ENCODE data around the gene MMS22L. TPM values are rescaled to one million over a fixed set of nuclear protein-coding genes. Genes with fewer than 3 reads are reported as not detected.

MMS22L gene
- total RNA-seq, 2 experiments from 2014 or later, result 43.4 to 46.3 TPM

DNA sequence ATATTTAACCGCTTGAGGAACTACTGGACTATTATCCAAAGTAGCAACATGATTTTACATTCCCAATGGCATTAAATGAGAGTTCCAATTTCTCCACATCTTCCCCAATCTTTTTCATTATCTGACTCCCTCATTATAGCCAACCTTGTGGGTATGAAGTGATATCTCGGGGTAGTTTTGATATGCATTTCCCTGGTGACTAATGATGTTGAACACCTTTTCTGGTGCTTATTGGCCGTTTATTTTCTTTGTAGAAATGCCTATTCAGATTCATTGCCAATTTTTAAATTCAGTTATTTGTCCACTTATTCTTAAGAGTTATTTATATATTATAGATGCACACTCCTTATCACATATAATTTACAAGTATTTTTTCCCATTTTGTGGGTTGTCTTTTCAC is 129.0 kb downstream of the MMS22L start:
- no peaks in the 10 kb centered on the region for H3K4me1 Mint-ChIP-seq
- H3K27ac Mint-ChIP-seq, result no peak overlapping the region
- H3K9me3 Mint-ChIP-seq (ENCODE audit: low read depth), result peaks cover 4% of the 10 kb centered on the region
- CTCF ChIA-PET, result no interaction called here
- H3K27me3 Mint-ChIP-seq, result no peaks in the 10 kb centered on the region
- H3K36me3 Mint-ChIP-seq, result peaks cover 56% of the 10 kb centered on the region
- ATAC-seq (no peak), DNase-seq (no peak)
- no peak overlapping the region for H3K4me3 Mint-ChIP-seq

DNA sequence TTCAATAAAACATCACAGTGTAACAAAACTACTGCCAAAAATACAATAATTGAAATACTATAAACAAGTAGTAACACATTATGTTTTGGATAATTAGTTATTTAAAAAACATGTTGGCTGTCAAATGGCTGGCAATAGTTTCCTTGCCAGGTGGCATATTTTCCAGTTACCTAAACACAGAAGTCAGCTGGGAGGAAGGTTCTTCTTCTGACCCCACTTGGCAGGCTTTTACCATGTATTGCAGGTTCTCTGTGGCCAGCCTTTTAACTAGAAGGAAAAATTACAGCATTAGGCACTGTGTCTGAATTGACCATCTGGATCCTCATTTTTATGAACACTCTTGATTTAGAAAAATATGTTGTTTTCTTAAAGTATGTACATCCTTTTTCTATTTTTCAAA is 131.4 kb downstream of the MMS22L start:
- Mint-ChIP-seq H3K4me3 (no peak overlapping the region), H3K4me1 (no peaks in the 10 kb centered on the region), H3K27ac (no peak overlapping the region), H3K9me3 (ENCODE audit: low read depth) (no peaks in the 10 kb centered on the region), H3K36me3 (peaks cover 42% of the 10 kb centered on the region), H3K27me3 (no peaks in the 10 kb centered on the region)
- DNase-seq (no peak), ATAC-seq (no peak)
- CTCF ChIA-PET, result no interaction called here

DNA sequence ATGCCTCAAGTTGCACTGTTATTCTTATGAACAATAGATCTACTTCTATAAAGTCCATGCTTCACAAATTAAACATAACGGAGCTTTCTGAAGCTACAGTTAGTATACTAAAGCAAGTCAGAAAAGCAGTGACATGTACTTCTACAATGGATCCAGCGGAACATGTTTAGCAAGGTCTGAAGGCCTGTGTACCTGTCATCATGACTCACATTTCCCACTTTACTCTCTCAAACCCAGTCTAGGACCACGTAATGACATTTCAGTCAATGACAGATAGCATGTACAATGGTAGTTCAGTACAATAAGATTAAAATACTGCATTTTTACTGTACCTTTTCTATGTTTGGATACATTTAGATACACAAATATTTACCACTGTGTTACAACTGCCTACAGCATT is 132.1 kb downstream of the MMS22L start:
- Mint-ChIP-seq H3K4me1 (no peaks in the 10 kb centered on the region), H3K4me3 (no peak overlapping the region), H3K9me3 (ENCODE audit: low read depth) (no peaks in the 10 kb centered on the region), H3K27me3 (no peaks in the 10 kb centered on the region), H3K36me3 (peaks cover 37% of the 10 kb centered on the region), H3K27ac (no peak overlapping the region)
- ATAC-seq (no peak), DNase-seq (no peak)
- CTCF ChIA-PET, result no interaction called here

DNA sequence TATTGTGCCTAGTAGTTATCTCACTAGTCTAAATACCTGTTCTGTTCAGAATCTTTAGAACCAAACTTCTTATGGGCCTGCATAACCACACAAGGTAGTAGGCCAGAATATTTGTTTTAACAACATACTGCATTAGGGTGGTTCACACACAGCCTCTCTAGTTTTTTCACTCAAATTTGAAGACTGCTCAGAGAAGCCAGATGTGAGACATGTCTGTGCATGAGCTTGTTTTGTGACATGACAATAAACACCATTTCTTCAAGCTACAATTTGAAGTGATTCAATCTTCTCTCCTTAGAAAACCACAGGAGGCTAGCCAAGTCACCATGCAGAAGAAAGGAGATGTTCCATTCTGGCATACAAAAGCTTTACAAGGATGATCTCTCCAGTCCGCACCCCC is 135.6 kb downstream of the MMS22L start:
- H3K4me1 Mint-ChIP-seq, result no peaks in the 10 kb centered on the region
- H3K4me3 Mint-ChIP-seq, result no peak overlapping the region
- ATAC-seq (no peak), DNase-seq (no peak)
- H3K27ac Mint-ChIP-seq, result no peak overlapping the region
- no peaks in the 10 kb centered on the region for H3K27me3 Mint-ChIP-seq
- H3K9me3 Mint-ChIP-seq (ENCODE audit: low read depth), result no peaks in the 10 kb centered on the region
- CTCF ChIA-PET, result no interaction called here
- H3K36me3 Mint-ChIP-seq, result peaks cover 45% of the 10 kb centered on the region

DNA sequence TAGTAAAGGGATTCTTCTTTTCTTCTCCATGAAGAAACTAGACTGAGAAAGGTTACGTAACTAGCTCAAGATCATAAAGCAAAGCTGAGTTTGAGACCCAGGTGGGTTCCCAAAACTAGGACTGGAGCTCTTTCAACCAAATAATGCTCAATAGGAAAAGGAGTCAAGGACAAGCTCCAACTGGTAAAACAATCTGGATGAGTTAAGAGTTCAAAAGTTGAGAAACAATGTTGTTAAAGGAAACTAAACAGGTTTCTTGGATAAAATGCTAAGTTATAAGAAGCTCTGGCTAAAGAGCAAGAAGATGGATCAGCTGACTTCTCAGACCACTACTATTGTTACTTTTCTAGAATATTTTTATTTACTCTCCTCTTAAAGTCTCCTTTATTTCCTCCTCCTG is 137.3 kb downstream of the MMS22L start:
- no peaks in the 10 kb centered on the region for H3K27me3 Mint-ChIP-seq
- H3K27ac Mint-ChIP-seq, result no peak overlapping the region
- CTCF ChIA-PET, result no interaction called here
- peaks cover 38% of the 10 kb centered on the region for H3K36me3 Mint-ChIP-seq
- ATAC-seq (no peak), DNase-seq (no peak)
- peaks cover 3% of the 10 kb centered on the region for H3K4me1 Mint-ChIP-seq
- H3K4me3 Mint-ChIP-seq, result no peak overlapping the region
- no peaks in the 10 kb centered on the region for H3K9me3 Mint-ChIP-seq (ENCODE audit: low read depth)

DNA sequence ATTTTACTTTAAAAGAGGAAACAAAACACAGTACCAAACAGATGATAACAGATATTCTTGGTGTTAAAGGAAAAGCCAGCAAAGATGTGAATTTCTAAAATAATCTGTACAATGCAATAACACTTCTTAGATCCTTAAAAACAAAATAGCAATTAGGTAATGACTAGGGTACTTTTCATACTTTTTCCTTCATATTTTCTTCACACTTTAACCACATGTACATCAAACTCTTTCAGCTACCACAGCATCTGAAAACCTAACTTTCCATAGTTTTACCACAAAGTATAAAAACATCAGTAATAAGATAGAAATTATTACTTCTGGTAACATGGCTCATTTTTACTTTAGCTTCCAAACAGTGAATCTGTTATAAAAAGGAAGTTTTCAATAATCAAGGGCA is 141.3 kb downstream of the MMS22L start:
- ATAC-seq (no peak), DNase-seq (no peak)
- Mint-ChIP-seq H3K4me1 (peaks cover 3% of the 10 kb centered on the region), H3K36me3 (peaks cover 21% of the 10 kb centered on the region), H3K27ac (no peak overlapping the region), H3K27me3 (no peaks in the 10 kb centered on the region), H3K9me3 (ENCODE audit: low read depth) (no peaks in the 10 kb centered on the region), H3K4me3 (no peak overlapping the region)
- CTCF ChIA-PET, result no interaction called here

DNA sequence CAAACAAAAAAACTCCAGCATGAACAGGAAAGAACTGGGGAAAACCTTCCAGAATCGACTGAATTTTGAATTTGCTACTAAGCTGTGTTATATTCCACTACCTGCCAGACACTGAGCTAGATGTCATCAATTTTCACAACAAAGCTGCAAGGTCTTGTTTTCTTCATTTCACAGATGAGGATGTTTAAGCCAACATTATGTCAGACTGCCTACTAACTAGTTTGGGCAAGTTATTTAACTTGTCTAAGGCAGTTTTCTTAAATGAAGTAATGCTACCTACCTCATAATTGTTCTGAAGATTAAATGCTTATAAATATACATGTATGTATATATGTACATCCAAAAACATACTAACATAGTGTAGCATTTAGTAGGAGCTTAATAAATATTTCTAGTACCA is 144.4 kb downstream of the MMS22L start:
- no peak overlapping the region for H3K4me3 Mint-ChIP-seq
- CTCF ChIA-PET, result no interaction called here
- no peaks in the 10 kb centered on the region for H3K9me3 Mint-ChIP-seq (ENCODE audit: low read depth)
- H3K36me3 Mint-ChIP-seq, result peaks cover 7% of the 10 kb centered on the region
- no peak overlapping the region for H3K27ac Mint-ChIP-seq
- DNase-seq (no peak), ATAC-seq (no peak)
- peaks cover 3% of the 10 kb centered on the region for H3K4me1 Mint-ChIP-seq
- no peaks in the 10 kb centered on the region for H3K27me3 Mint-ChIP-seq

DNA sequence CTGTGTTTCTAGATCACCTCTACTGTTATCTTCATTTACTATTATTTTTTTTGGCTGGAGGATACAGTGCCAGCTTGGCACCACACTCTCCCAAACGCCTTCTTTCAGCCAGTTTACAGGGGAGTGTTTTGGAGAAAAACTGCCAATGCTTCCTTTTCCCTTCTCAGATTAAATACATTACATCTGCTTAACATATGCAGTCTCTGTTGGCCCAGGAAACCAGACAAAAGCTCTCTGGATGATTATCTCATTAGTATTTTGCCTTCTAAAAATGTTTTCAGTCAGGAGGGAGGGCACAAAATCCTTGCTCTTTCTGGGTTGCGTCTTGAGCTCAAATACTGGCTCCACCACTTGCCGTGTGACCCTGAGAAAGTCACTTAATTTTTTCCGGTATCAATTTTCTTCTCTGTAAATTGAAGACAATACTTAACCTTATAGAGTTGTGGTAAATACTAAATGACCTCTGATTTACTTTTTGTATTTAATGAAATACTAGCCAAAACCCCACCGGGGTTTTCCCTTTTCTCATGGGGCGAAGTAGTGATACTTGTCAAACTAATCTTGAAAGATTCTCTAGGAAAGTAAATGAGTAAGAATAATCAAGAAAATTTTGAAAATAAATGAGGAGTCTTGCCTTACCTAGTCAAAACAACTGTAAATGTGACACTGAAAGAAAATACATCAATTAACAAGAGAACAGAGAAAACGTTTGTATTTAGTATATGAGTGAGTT is 146.2 kb downstream of the MMS22L start:
- ATAC-seq, result no peak
- peaks cover 2% of the 10 kb centered on the region for H3K4me1 Mint-ChIP-seq
- H3K27ac Mint-ChIP-seq, result no peak overlapping the region
- H3K4me3 Mint-ChIP-seq, result no peak overlapping the region
- CTCF ChIA-PET, result no interaction called here
- DNase-seq, result no peak
- H3K36me3 Mint-ChIP-seq, result peaks cover 2% of the 10 kb centered on the region
- H3K9me3 Mint-ChIP-seq (ENCODE audit: low read depth), result no peaks in the 10 kb centered on the region
- H3K27me3 Mint-ChIP-seq, result no peaks in the 10 kb centered on the region

DNA sequence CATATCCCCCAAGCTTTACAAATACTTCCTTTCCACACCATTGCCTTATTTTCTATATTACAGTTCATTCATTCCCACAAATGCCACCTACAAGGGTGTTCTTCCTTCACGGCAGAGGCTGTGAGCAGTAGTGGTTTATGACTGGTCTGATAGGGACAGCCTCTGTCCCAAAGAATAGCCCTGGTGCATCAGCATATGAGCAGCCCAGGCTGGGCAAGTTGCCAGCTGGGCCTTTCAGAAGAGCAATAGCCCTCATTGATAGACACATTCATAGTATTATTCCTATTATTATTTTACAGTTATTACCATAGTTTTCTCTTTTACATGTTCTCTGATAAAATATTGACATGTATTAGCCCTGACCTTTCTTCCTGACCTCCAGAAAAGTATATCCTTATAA is 149.9 kb downstream of the MMS22L start:
- ATAC-seq (no peak), DNase-seq (no peak)
- Mint-ChIP-seq H3K36me3 (no peaks in the 10 kb centered on the region), H3K4me1 (no peaks in the 10 kb centered on the region), H3K9me3 (ENCODE audit: low read depth) (no peaks in the 10 kb centered on the region), H3K27me3 (no peaks in the 10 kb centered on the region), H3K4me3 (no peak overlapping the region), H3K27ac (no peak overlapping the region)
- CTCF ChIA-PET, result no interaction called here

DNA sequence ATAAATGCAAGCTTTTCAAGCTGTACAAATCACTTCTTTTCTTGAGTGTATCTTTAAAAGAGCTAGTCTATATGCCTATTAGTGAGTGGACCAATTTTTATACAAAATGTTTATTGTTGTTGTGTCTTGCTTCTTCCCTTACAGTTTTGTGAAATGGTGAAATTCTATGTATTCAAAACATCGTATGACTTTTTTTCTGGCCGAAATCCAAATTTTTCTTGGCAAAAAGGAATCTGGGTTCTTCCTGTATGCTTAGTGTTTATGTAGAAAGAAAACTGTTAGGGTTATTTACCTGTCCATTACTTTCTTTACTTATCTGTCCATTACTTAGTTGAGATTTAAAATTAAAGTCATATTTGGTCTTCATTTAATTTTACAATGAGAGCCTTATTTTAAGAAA is 153.9 kb downstream of the MMS22L start:
- ATAC-seq, result no peak
- CTCF ChIA-PET, result no interaction called here
- Mint-ChIP-seq H3K4me1 (no peaks in the 10 kb centered on the region), H3K4me3 (no peak overlapping the region), H3K36me3 (no peaks in the 10 kb centered on the region), H3K27me3 (no peaks in the 10 kb centered on the region), H3K27ac (no peak overlapping the region), H3K9me3 (ENCODE audit: low read depth) (no peaks in the 10 kb centered on the region)
- DNase-seq, result no peak

DNA sequence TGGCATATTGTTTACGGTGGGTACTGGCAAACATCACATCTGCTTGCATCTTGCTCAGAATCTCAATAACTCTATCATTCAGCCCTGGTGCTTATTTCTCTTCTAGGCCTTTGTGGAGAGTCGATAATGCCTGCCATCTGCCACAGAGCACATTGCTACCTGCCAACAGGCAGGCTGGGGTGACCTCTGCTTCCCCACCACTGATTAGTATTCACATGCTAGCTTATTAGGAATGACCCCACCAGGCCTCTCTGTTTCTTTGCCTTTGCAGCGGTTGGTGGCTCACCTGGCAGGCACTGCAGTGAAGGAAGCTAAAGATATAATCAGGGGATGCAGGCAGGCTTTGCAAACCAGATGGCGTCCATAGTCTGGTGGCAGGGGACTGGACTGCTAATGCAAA is 154.5 kb downstream of the MMS22L start:
- Mint-ChIP-seq H3K36me3 (no peaks in the 10 kb centered on the region), H3K9me3 (ENCODE audit: low read depth) (no peaks in the 10 kb centered on the region), H3K27ac (no peak overlapping the region), H3K27me3 (no peaks in the 10 kb centered on the region), H3K4me1 (no peaks in the 10 kb centered on the region), H3K4me3 (no peak overlapping the region)
- ATAC-seq (no peak), DNase-seq (no peak)
- CTCF ChIA-PET, result no interaction called here

DNA sequence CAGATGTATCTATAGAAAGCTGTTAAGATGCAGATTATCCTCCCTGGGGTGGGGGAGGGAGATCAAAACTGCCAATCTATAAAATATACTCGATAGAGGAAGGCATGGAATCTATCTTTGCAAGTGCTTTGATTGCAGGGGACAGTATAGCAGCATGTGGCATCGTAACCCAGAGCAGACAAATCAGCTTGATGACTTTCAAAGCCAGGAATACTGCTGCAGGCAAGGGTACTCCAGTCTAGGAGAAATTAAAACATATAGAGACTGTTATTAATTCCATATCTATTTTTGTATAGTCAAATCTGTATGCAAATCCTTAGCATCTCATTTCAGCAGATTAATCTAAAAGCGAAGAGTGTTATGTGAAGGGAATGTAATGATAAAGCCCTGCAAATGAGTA is 159.4 kb downstream of the MMS22L start:
- Mint-ChIP-seq H3K4me1 (peaks cover 2% of the 10 kb centered on the region), H3K27ac (no peak overlapping the region), H3K36me3 (peaks cover 1% of the 10 kb centered on the region), H3K27me3 (peaks cover 4% of the 10 kb centered on the region), H3K9me3 (ENCODE audit: low read depth) (no peaks in the 10 kb centered on the region), H3K4me3 (no peak overlapping the region)
- CTCF ChIA-PET, result no interaction called here
- ATAC-seq (no peak), DNase-seq (no peak)

DNA sequence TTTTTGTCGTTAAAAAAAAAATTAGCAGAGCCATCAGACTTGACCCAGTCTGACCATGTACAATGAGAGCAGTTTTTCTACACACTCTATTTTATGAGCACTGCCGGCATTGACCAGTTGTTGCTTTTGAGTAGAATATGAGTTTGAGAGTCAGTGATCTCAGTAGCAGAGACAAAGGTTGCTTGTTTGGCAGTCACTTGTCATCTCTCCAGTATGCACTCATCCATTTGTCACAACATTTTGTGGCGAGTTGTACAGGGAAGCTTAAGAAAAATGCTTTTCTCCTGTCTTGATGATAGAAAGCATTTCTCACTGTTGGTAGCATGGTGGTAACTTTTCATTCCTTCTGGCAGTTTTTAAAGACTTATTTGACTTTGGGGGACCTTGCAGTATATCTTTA is 159.9 kb downstream of the MMS22L start:
- ATAC-seq, result no peak
- Mint-ChIP-seq H3K27ac (no peak overlapping the region), H3K36me3 (peaks cover 1% of the 10 kb centered on the region), H3K4me3 (no peak overlapping the region), H3K9me3 (ENCODE audit: low read depth) (no peaks in the 10 kb centered on the region), H3K4me1 (peaks cover 2% of the 10 kb centered on the region), H3K27me3 (peaks cover 4% of the 10 kb centered on the region)
- DNase-seq, result no peak
- CTCF ChIA-PET, result no interaction called here

DNA sequence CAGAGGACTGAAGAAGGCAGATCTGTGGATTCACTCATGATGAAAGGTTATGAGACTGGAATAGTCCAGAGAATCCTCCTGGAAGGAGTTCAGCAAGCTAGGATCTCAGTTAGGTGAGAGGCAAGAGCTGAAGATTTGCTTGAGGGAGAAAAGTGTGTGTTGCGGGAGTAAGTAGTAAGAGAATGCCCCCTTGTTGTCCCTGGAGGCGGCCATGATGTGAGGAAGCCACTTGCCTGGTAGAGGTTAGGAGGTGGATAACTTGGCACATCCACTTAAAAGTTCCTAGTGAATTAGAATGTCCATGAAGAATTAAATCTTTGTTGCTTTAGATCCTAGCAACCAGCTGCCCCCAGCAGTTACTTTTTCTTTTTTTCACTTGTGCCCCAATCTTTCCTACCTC is 162.5 kb downstream of the MMS22L start:
- Mint-ChIP-seq H3K27me3 (peaks cover 4% of the 10 kb centered on the region), H3K4me3 (no peak overlapping the region), H3K36me3 (peaks cover 1% of the 10 kb centered on the region), H3K27ac (no peak overlapping the region), H3K9me3 (ENCODE audit: low read depth) (no peaks in the 10 kb centered on the region), H3K4me1 (peaks cover 2% of the 10 kb centered on the region)
- CTCF ChIA-PET, result no interaction called here
- ATAC-seq, result no peak
- no peak for DNase-seq

DNA sequence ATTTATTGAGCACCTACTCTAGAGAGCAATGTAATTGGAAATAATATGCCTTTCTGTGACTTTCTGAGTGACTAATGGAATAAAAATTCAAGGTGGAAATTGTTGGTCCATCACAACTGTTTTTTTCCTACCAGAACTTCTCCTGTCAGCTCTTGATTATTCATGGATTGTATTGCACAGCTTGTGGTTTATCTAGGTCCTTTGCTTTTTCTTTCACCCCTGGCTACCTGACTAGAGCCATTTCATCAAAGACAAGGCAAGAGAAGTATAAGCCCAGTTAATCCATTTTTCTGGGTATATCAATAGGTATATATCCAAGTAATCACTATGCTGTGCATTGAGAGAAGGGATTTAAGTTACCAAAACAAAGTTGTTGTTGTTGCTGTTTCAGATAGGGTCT is 168.4 kb downstream of the MMS22L start:
- Mint-ChIP-seq H3K9me3 (ENCODE audit: low read depth) (no peaks in the 10 kb centered on the region), H3K27me3 (peaks cover 2% of the 10 kb centered on the region), H3K4me1 (peaks cover 19% of the 10 kb centered on the region), H3K36me3 (no peaks in the 10 kb centered on the region), H3K4me3 (no peak overlapping the region), H3K27ac (no peak overlapping the region)
- CTCF ChIA-PET, result interaction anchor here (0.8 kb wide), 1 partner anchor 12 kb away, joined by 3 read pairs; no protein-coding TSS in a partner anchor
- DNase-seq, result no peak
- ATAC-seq, result no peak
